SK-N-SH (cell line): ENCODE measurements around the gene CD180. TPM values are rescaled to one million over a fixed set of nuclear protein-coding genes. Genes with fewer than 3 reads are reported as not detected.

ENCODE experiments used
- CTCF ChIA-PET: fragments of 300-600, 350-600 bp; formaldehyde crosslinking; extraction: SDS; loops from one replicate; lab custom pipeline; 2021; lab: Yijun Ruan, JAX
- POLR2A ChIA-PET: fragments of 350-600 bp; sonication (Branson Sonifier 250); formaldehyde crosslinking; extraction: SDS; loops from one replicate; lab custom pipeline; 2020; ENCODE audit warnings: antibody characterized with exemption, inconsistent platforms; lab: Yijun Ruan, JAX
- DNase-seq: peaks from one replicate; pipeline ENCODE4 v3.0.0; 2012
- H2AFZ ChIP-seq: fragments of 200-600 bp; sonication (generic); 2 replicates; pipeline ENCODE4 v1.8.1; 2016; ENCODE audit warnings: antibody characterized with exemption, mild to moderate bottlenecking, low read depth
- H3F3A ChIP-seq: fragments of 200-600 bp; sonication (generic); replicated peaks from 2 replicates; pipeline ENCODE3; 2016; ENCODE audit warnings: antibody characterized with exemption, mild to moderate bottlenecking; ENCODE audit not compliant: insufficient read depth
- H3K27ac ChIP-seq, 2 experiments: fragments of 200-500 bp in 1 of 2; fragments of 200-600 bp in 1 of 2; sonication (Bioruptor generic) in 1 of 2; sonication (generic), shearing (Covaris generic) in 1 of 2; 2 replicates each; pipeline versions ENCODE4 v1.5.1 to v1.6.1; 2014 to 2016; ENCODE audit warnings: low read depth in 2 of 2, inconsistent platforms in 1 of 2, low read length in 1 of 2, mild to moderate bottlenecking in 1 of 2, mixed read lengths in 1 of 2
- H3K27me3 ChIP-seq: fragments of 200-600 bp; sonication (generic), shearing (Covaris generic); 2 replicates; pipeline ENCODE4 v1.6.1; 2016; ENCODE audit warnings: mixed run types; ENCODE audit not compliant: insufficient read depth
- H3K36me3 ChIP-seq, 2 experiments: fragments of 200-500 bp in 1 of 2; fragments of 200-600 bp in 1 of 2; sonication (Bioruptor generic) in 1 of 2; sonication (generic) in 1 of 2; replicated peaks in 1 of 2; 2 replicates each; pipeline versions ENCODE3 to v1.5.1; 2014 to 2016; ENCODE audit warnings: low read length in 1 of 2, mild to moderate bottlenecking in 1 of 2; ENCODE audit not compliant: insufficient read depth in 2 of 2, control insufficient read depth in 1 of 2
- H3K4me1 ChIP-seq, 2 experiments: fragments of 200-500 bp in 1 of 2; fragments of 200-600 bp in 1 of 2; sonication (Bioruptor generic) in 1 of 2; sonication (generic), shearing (Covaris generic) in 1 of 2; 2 replicates each; pipeline versions ENCODE4 v1.5.1 to v1.6.1; 2014 to 2016; ENCODE audit warnings: low read depth in 1 of 2, low read length in 1 of 2, mixed run types in 1 of 2; ENCODE audit not compliant: insufficient read depth in 2 of 2, control insufficient read depth in 1 of 2
- H3K4me2 ChIP-seq: fragments of 200-600 bp; sonication (generic), shearing (Covaris generic); 2 replicates; pipeline ENCODE4 v1.6.1; 2017; ENCODE audit warnings: mixed run types
- H3K4me3 ChIP-seq, 2 experiments: fragments of 200-500 bp in 1 of 2; fragments of 200-600 bp in 1 of 2; sonication (Bioruptor generic) in 1 of 2; sonication (generic), shearing (Covaris generic) in 1 of 2; 2 replicates each; pipeline versions ENCODE4 v1.5.1 to v1.8.1; 2014 to 2016; ENCODE audit warnings: low read depth in 2 of 2, inconsistent platforms in 1 of 2, low read length in 1 of 2, mild to moderate bottlenecking in 1 of 2, mixed read lengths in 1 of 2, moderate library complexity in 1 of 2
- H3K79me2 ChIP-seq: fragments of 200-600 bp; sonication (generic); 2 replicates; pipeline ENCODE4 v1.8.1; 2017; ENCODE audit warnings: mild to moderate bottlenecking; ENCODE audit not compliant: insufficient read depth
- H3K9ac ChIP-seq: fragments of 200-600 bp; sonication (generic); 2 replicates; pipeline ENCODE4 v1.6.1; 2017; ENCODE audit warnings: mixed run types
- H3K9me2 ChIP-seq: fragments of 200-600 bp; sonication (generic); 2 replicates; pipeline ENCODE4 v1.6.1; 2017; ENCODE audit warnings: mixed run types
- H3K9me3 ChIP-seq: fragments of 200-600 bp; sonication (generic); 2 replicates; pipeline ENCODE4 v1.6.1; 2017; ENCODE audit warnings: mixed run types, mild to moderate bottlenecking, moderate library complexity
- H4K20me1 ChIP-seq: fragments of 200-600 bp; sonication (generic); 2 replicates; pipeline ENCODE4 v1.6.1; 2017; ENCODE audit warnings: mild to moderate bottlenecking, mixed run types; ENCODE audit not compliant: insufficient read depth
- IRF3 ChIP-seq: fragments of 150-350 bp; IDR thresholded peaks from 2 replicates; pipeline ENCODE4 v1.6.1; 2016; ENCODE audit warnings: mild to moderate bottlenecking, low read depth, low read length
- MAX ChIP-seq: IDR thresholded peaks from 2 replicates; pipeline ENCODE4 v1.4.0; 2012; ENCODE audit warnings: low read depth
- MXI1 ChIP-seq: IDR thresholded peaks from 2 replicates; pipeline ENCODE4 v1.6.1; 2012; ENCODE audit warnings: mild to moderate bottlenecking, low read depth, low read length, improper control_type of control experiment
- RFX5 ChIP-seq: IDR thresholded peaks from 2 replicates; pipeline ENCODE4 v1.6.1; 2012; ENCODE audit warnings: mild to moderate bottlenecking, improper control_type of control experiment, low read length
- RXRA ChIP-seq: IDR thresholded peaks from 2 replicates; pipeline ENCODE4 v1.4.0; 2012; ENCODE audit warnings: low read depth, mild to moderate bottlenecking, borderline replicate concordance
- USF2 ChIP-seq: fragments of 150-350 bp; IDR thresholded peaks from 2 replicates; pipeline ENCODE4 v1.6.1; 2017; ENCODE audit warnings: antibody characterized with exemption, low read length, low read depth, borderline replicate concordance
- ZBTB33 ChIP-seq: IDR thresholded peaks from 2 replicates; pipeline ENCODE4 v1.4.0; 2012; ENCODE audit warnings: low read depth, borderline replicate concordance
- WGBS: methylation state at CpG from one replicate; pipeline ENCODE4 v1.1.6; 2017; ENCODE audit warnings: low lambda C conversion rate; 5-methylcytosine and 5-hydroxymethylcytosine counted together
- polyA plus RNA-seq, 3 experiments: library from polyadenylated mRNA; depleted of rRNA; stranded (reverse); fragments of >200 nt; gene quantifications; 2 replicates each; pipeline ENCODE4 v1.2.3, GENCODE V29; 2012

CD180 gene
- polyA plus RNA-seq, 1 of the 3 experiments (the other 2 are of a cell fraction), result 0.02 TPM

GRCh38 chr5:67163231-67163756 lies 33.3 kb downstream of the CD180 start:
- CTCF ChIA-PET, result interaction anchor here (0.9 to 13.3 kb wide), 2 partner anchors 43 to 83 kb away, joined by 3 to 201 read pairs; no protein-coding TSS in a partner anchor
- H3K9ac ChIP-seq, result no peak overlapping the region

GRCh38 chr5:67161767-67162166 lies 34.8 kb downstream of the CD180 start:
- Histone ChIP-seq H2AFZ (no peak overlapping the region), H3K9me2 (no peaks in the 10 kb centered on the region), H3F3A (peaks cover 5% of the 10 kb centered on the region), H3K4me3 (no peak overlapping the region), H3K4me2 (no peak overlapping the region), H3K27me3 (no peaks in the 10 kb centered on the region), H3K27ac (no peak overlapping the region), H3K4me1 (peaks cover 11 to 14% of the 10 kb centered on the region in 2 experiments; a peak in 2 of 4 replicates), H3K9ac (no peak overlapping the region), H3K36me3 (peaks cover 0 to 26% of the 10 kb centered on the region in 2 experiments), H4K20me1 (no peaks in the 10 kb centered on the region), H3K9me3 (no peaks in the 10 kb centered on the region), H3K79me2 (no peaks in the 10 kb centered on the region)
- TF ChIP-seq USF2 (no peak), MAX (no peak)
- no peak for DNase-seq
- POLR2A ChIA-PET, result no interaction called here
- 100% methylated on average over 5 of the region's 5 CpGs for WGBS
- CTCF ChIA-PET, result interaction anchor here (0.7 to 13.3 kb wide), 5 partner anchors 11 to 1091 kb away, joined by 4 to 201 read pairs (median 5); no protein-coding TSS in a partner anchor

More at GRCh38 chr5:67163231-67163756, 33.3 kb downstream of the CD180 start:
- no peaks in the 10 kb centered on the region for H3K27me3 ChIP-seq
- peaks cover 5% of the 10 kb centered on the region for H3F3A ChIP-seq
- peaks cover 0 to 26% of the 10 kb centered on the region in 2 experiments for H3K36me3 ChIP-seq
- H3K9me3 ChIP-seq, result no peaks in the 10 kb centered on the region
- H3K4me1 ChIP-seq, result peaks cover 9 to 11% of the 10 kb centered on the region in 2 experiments; a peak in 2 of 4 replicates
- no peaks in the 10 kb centered on the region for H3K9me2 ChIP-seq
- POLR2A ChIA-PET, result no interaction called here
- H3K79me2 ChIP-seq, result no peaks in the 10 kb centered on the region
- 98% methylated on average over 44 of the region's 44 CpGs for WGBS
- no peak overlapping the region for H2AFZ ChIP-seq
- H3K27ac ChIP-seq, result no peak overlapping the region
- TF ChIP-seq IRF3 (no peak), MXI1 (no peak), RFX5 (no peak), MAX (no peak), RXRA (no peak), ZBTB33 (no peak)
- H3K4me3 ChIP-seq, result no peak overlapping the region
- DNase-seq, result peak; percentile 20
- H4K20me1 ChIP-seq, result no peaks in the 10 kb centered on the region
- H3K4me2 ChIP-seq, result no peak overlapping the region
